Right lobe of liver (tissue), 4 donors: ENCODE measurements around the gene ZBTB16.

Source experiments
- CTCF ChIP-seq, 4 donors: fragments of 200-600 bp in 3 of 4; fragments of 450-650 bp in 1 of 4; IDR thresholded peaks; one replicate each; pipeline versions ENCODE4 v1.5.1 to v1.8.0; 2016 to 2022; ENCODE audit warnings: antibody characterized with exemption in 4 of 4, mild to moderate bottlenecking in 2 of 4
- POLR2A ChIP-seq: fragments of 450-650 bp; IDR thresholded peaks from one replicate; pipeline ENCODE4 v1.6.1; 2017; ENCODE audit warnings: antibody characterized with exemption, mild to moderate bottlenecking
- donor health status: DM: no; HTN: no; CAD: no.
- donor health status: DM: no; HTN: no; CAD: no.
- donor health status: DM: no; HTN: yes; CAD: no.

- TF ChIP-seq CTCF (IDR thresholded peaks at IDR 0.05) (no peak), POLR2A (no peak)
Observed at GRCh38 chr11:114089748-114090147, 30.2 kb downstream of the ZBTB16 start.
